DMS79 (cell line): ENCODE results near the gene CHP1.
"Not testable (repeated sequence)": the region's sequence is repeated elsewhere in the genome, so short reads cannot be mapped to it uniquely, and the experiment has no call there.

ENCODE experiments used
- DNase-seq: peaks from one replicate; lab custom pipeline; 2025; lab: John Stamatoyannopoulos, UW

The CHP1 gene

DNA sequence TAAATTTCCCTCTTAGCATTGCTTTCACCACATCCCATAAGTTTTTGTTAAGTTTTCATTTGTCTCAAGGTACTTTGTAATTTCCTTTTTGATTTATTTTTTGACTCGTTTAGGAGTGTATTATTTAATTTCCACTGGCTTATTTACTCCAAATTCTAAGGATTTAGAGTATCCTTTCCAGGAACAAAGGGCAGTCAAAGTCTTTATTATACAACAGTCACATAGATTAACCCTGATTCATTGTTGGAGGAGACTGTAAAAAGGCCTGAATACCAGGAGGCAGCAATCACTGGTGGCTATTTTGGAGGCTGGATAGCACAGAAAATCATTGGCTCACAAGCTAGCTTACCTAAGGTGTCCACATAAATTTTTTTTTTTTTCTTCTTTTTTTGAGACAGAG is 61.5 kb downstream of the CHP1 start:
- DNase-seq, result no peak

DNA sequence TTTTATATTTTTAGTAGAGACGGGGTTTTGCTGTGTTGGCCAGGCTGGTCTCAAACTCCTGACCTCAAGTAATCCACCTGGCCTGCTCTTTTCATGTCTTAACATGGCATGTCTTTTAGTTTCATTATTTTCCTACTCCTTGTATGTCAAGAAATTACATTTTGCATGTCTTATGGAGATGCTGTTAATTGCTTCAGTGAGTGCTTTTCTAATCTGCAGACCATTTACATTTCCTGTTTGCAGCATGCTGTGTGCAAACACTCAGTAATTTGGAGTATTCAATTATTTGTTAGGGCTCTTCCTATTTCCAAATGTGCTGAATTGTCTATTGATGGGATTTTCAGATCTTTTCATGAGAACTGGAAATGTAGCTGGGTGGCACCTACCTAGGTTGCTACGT is 70.1 kb downstream of the CHP1 start:
- DNase-seq, result not testable (repeated sequence)

- no peak for DNase-seq
Observed at GRCh38 chr15:41301587-41301986, 70.5 kb downstream of the CHP1 start.

DNA sequence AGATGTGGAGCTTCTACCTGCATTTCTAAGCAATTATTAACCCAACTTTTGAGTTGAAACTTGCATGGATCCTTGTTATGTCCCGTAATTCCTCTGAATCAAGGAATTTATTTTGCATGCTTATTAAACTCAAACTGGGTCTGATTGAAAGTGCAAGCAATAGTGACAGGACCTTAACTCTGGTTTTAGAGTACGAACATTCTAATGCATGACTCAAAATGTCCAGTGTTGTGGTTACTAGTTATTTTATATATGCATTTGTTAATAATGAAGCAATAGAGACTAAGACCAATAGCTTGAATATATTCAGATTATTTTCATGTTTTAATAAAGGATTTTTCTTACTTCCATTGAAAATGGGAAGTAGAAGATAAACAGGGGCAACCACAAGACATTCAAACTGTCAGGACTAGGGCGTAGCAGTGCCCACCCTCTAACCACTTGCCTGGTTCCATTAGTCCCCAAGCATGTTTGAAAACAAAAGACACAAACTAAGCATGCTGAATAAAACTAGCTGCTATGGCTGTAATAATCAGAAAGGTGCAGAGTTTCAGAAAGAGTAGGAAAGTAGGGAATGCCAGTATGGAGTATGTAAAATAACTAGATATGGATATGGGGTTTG is 73.2 kb downstream of the CHP1 start:
- DNase-seq, result no peak

GRCh38 chr15:41307679-41308078 is 76.6 kb downstream of the CHP1 start:
- DNase-seq, result no peak

GRCh38 chr15:41309226-41309905 is 78.3 kb downstream of the CHP1 start:
- DNase-seq, result no peak

DNA sequence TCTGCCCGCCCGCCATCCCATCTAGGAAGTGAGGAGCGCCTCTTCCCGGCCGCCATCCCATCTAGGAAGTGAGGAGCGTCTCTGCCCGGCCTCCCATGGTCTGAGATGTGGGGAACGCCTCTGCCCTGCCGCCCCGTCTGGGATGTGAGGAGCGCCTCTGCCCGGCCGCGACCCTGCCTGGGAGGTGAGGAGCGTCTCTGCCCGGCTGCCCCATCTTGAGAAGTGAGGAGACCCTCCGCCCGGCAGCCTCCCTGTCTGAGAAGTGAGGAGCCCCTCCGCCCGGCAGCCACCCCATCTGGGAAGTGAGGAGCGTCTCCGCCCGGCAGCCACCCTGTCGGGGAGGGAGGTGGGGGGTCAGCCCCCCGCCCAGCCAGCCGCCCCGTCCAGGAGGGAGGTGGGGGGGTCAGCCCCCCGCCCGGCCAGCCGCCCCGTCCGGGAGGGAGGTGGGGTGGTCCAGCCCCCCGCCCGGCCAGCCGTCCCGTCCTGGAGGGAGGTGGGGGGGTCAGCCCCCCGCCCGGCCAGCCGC is 89.8 kb downstream of the CHP1 start:
- DNase-seq, result not testable (repeated sequence)

DNA sequence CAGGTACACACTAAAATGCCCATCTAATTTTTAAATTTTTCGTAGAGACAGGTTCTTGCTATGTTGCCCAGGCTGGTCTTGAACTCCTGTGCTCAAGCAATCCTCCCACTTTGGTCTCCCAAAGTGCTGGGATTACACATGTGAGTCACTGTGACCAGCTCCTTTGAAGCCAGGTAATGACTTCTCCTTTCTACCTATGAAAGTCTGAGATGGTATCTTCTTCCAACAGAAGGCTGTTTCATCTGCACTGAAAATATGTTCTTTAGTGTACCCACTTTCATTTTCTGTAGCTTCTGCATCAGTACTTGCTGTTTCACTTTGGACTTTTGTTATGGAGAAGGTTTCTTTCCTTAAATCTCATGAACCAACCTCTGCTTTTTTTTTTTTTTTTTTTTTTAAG is 92.5 kb downstream of the CHP1 start:
- no peak for DNase-seq

GRCh38 chr15:41331281-41331680 is 100.2 kb downstream of the CHP1 start:
- no peak for DNase-seq
